RPMI7951 (cell line): ENCODE results near the gene POLD3. TPM values are rescaled to one million over a fixed set of nuclear protein-coding genes. Genes with fewer than 3 reads are reported as not detected.
"Not testable (repeated sequence)": the region's sequence is repeated elsewhere in the genome, so short reads cannot be mapped to it uniquely, and the experiment has no call there.

Experiments used
- DNase-seq: peaks from one replicate; pipeline ENCODE4 v3.0.0-alpha.2; 2012; ENCODE audit warnings: low read depth
- total RNA-seq: library from RNA; depleted of rRNA; stranded (reverse); fragments of >200 nt; shearing (Covaris generic); gene quantifications from 2 replicates; pipeline ENCODE4 v1.2.3, GENCODE V29; 2014

POLD3 gene
- total RNA-seq, 1 experiment from 2014 or later = 28.7 TPM

DNA sequence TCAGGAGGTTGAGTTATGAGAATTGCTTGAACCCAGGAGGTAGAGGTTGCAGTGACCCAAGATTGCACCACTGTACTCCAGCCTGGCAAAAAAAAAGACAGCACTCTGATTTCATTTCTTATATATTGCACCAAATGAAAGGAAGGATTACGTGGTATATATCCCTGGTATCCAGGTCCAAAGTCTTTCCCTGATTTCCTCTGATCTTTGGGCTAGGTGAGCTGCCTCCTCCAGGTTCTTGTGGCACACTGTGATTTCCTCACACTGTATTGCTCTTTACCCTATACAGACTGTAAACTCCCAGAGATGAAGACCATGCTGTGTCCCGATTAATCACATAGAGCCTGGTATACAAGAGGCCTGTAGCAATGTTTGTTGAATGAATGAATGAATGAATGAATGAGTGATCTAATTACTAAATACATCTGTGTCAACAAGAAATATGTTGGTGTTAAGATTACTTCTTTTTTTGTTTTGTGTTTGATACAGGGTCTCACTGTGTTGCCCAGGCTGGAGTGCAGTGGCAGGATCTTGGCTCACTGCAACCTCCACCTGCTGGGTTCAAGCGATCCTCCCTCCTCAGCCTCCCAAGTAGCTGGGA, 9.3 kb upstream of the POLD3 start:
- DNase-seq = no peak

DNA sequence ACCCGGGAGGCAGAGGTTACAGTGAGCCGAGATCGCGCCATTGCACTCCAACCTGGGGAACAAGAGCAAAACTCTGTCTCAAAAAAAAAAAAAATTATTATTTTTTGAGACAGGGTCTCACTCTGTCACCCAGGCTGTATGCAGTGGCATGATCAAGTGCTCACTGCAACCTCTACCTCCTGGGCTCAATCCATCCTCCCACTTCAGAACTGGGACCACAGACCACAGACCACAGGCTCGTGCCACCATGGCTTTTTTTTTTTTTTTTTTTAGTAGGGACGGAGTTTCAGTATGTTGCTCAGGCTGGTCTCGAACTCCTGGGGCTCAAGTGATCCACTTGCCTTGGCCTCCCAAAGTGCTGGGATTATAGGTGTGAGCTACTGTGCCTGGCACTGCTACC, 1.9 kb upstream of the POLD3 start:
- DNase-seq = not testable (repeated sequence)

DNA sequence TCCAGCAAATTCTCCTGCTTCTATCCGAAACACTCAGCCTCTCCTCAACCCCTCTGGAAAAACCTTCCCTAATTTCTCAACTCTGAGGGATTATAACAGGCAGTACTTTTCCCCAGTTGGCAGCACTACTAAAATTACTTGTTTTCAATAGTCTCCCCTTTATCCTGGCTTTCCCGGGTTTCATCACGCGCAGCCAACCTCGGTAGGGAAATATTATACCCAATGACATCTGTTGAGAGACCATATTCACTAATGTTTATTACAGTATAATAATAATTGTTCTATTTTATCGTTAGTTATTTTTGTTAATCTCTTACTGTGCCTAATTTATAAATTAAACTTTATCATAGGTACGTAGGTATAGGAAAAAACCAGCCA, 330 bp upstream of the POLD3 start:
- no peak for DNase-seq

DNA sequence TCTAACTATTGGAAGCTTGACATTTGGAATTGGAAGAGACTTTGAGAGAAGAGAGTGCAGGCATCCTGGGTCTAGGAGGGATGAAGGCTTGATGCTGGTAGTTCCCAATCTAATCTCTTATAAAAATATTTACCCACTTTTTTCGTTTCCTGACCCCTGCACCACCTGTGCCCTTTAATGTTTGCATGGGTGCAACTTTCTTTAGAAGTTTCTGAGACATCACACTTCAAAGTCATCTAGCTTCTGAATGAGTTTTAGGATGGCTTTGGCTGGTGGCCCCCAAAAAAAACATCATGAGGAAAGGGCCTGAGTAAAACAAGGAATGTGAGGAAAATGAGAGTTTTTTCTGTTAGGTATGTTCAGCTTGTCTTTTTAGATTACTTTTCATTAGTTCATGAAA, 1.1 kb downstream of the POLD3 start:
- no peak for DNase-seq

DNA sequence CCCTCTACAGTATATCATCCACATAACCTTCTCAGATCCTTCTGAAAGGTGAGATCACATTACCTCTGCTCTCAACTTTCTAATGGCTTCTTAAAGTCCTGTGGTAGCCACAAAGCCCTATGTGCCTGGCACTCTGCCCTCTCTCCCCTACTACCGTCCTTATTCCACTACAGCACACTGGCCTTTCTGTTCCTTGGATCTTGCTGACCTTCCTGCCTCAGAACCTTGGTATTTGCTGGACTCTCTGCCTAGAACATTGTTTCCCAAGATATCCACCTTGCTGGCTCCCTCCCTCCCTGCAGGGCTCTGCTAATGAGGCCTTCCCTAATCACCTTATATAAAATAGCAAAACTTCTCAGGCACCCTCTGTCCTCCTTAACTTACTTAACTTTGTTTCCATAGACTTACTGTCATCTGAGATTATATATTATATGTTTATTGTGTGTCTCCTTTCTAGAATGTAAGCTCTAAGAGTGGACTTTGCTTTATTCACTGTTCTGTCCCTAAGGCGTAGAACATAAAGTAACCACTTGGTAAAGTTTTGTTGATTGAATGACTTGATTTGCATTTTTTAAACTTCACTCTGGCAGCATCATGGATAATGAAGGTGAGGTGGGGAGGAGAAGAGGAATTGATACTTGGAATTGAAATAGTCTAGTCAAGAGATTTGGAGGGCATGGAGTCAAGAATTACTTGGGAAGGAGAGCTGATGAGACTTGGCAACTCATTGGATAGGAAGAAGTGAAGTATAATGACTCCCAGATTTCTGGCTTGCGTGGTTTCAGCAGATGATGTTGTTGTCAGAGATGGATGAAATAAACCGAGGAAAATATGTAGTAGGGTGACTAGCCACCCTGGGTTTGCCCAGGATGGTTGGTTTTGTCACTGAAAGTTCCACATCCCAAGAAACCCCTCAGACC, 10.5 kb downstream of the POLD3 start:
- DNase-seq = no peak

DNA sequence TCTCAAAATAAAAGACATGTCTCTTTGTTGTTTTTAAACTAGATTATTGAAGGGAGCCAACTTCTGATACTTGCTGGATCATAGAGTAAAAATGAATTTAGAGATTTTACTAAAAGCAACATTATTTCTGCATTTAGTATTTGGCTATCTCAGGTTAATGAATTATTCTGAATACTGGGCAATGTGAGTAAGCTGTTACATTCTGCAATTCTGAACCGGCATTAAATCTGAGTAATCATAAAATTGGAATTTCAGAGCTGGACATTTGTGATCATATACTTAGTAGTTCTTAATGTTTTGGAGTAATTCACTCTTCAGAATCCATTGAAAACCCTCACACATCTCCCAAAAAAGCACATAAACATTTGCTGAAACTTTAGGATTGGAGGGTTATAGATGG, 11.5 kb downstream of the POLD3 start:
- DNase-seq = no peak

DNA sequence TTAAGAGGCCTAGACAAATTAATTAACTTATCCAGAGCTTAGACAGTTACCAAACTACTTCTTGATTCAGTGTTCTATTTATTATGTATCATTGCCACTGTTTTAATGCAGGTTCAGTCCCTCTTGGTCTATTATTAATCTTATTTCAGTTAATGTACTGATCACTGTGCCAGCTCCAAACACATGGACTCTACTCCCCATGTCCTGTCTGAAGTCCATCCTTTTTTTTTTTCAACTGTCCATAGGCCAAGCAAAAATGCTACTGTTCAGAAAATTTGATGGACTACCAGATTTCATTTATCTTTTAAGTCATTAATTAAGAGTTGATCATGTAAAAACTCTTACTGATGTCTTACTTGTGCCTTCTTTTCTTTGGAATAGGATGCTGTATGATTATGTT, 11.9 kb downstream of the POLD3 start:
- DNase-seq = no peak

DNA sequence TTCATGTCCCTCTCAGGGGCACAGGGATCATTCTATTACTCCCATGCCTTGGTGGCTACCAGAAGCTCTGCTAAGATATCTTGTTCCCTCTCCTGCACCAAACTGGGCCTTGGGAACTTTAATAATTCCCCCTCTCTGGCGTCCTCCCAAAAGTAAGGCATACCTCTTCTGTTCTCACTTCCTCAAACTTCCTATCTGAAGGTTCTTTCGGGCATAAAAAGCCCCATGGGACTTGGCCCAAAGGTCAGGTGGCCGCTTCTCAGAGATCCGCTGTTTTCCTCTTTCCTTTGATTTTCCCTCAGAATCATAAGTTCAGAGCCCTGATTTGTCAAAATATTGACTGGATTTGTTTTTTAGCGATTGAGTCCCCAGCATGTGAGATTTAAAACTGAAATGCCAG, 13.0 kb downstream of the POLD3 start:
- no peak for DNase-seq

DNA sequence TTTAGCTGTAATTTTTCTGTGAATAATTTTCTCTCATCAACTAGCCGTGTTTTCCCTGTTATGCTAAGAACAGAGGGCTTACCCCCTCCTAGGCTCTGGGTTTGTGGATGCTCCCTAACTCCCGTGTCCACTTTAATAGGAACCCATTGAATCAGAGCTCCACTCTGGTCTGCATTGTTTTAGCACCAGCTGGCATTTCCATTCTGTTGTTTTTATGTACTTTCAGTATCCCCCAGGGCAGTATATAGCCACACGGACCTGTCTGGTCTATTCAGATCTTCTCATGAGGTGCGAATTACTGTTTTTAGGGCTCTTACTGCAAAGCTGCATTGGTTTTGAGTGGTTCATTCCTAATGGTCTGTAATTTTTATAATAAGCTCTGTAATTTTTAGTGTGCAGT, 16.0 kb downstream of the POLD3 start:
- no peak for DNase-seq

DNA sequence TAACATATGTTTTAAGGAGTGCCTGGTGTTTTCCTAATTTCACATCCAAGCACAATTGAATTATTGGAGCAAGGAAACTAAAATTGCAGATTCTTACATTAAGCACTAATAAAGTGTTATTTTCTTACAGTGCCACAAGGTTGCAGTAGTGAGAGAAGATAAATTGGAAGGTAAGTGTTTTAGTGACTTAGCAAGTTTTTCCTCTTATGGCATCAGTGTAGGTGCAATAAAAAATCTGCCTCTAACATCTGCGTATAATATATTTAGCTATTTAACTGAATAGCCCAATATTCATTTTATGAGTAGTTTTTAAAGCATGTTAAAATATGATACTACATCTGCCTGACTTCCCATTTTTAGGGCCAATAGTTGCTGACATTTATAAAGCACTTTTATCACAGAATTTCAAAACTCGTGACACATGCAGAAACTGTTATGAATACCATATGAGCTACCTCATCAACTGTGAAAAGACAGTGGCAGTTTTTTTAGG, 19.0 kb downstream of the POLD3 start:
- DNase-seq = peak; percentile 43

DNA sequence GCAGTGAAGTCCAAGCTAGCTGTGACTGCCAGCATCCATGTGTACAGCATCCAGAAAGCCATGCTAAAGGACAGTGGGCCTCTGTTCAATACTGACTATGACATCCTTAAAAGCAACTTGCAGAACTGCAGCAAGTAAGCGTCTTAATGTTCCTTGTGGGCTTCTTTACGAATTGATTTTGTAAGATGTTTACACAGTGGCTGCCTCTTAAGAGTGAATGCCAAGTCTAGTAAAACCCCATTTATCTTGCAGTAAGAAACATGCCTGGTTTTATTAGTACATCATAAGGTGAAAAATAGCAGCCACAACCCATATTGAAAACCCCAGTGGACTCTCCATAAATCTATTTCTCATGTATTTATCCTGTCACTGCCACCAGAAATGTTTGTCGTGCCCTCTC, 20.5 kb downstream of the POLD3 start:
- DNase-seq = no peak

DNA sequence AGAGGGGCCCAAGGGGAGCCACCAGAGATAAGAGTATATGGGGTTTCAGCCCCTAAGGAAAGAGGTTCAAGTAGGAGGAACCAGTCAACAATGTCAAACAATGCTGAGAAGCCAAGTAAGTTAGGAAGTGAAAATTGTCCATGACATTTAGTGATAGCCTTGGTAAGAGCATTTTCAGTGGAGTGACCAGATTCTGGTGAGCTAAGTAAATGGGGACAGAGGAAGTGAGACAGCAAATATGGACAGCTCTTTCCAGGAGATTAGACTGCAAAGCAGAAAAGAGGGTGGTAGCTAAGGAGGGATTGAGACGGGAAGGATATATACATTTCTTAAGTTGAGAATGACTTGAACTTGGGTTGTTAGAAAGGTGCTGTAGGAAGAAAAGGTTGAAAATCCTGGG, 22.9 kb downstream of the POLD3 start:
- no peak for DNase-seq

DNA sequence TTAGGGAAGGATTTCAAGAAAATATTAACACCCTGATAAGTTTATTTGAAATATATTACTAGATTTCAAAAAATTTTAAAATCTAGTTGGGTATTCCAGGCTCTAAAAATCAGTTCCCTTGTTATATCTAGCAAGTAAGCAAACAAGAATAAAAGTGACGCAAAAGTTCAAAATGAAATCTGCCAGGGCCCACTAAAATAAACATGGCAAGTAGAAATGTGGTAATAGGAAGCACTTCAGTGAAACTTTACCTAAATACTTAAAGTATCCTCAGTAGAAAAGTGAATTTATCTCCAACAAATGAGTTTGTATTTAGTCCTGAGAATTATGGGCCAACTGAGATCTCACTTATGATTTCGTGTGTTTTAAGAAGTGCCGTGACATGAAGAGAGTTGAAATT, 23.6 kb downstream of the POLD3 start:
- DNase-seq = no peak

DNA sequence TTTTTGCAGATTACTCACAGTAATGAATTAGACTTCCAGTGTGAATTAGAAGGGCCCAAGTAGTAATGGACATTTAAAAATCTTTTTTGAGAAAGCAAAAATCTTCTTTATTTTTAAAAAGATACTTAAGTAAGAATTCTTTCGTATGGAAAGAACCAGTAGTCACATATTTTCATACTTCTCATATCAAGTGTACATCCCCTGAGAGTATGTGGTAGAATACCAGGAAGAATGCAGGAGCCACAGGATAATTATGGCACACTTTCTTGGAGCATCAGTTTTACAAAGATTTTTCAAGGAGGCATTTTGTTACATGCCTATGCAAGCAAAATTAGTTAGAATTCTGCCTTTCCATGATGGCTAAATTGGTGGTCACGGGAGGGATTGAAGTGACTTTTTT, 28.1 kb downstream of the POLD3 start:
- no peak for DNase-seq

DNA sequence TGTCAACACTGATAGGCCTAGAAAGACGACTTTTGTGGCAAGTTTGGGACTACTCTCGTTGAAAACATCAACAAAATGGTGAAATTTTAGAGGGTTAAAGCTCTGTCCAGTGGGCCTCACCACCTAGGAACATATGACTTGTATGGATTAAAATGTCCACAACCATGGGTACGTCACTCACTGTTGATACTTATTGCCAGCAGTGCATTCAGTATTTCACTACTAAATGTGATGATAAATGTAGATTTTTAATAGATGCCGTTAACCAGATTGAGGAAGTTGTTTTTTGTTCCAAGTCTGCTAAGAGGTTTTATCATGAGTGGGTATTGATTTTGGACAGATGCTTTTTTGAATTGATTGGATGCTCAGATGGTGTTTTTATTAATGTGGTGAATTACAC, 33.7 kb downstream of the POLD3 start:
- no peak for DNase-seq

DNA sequence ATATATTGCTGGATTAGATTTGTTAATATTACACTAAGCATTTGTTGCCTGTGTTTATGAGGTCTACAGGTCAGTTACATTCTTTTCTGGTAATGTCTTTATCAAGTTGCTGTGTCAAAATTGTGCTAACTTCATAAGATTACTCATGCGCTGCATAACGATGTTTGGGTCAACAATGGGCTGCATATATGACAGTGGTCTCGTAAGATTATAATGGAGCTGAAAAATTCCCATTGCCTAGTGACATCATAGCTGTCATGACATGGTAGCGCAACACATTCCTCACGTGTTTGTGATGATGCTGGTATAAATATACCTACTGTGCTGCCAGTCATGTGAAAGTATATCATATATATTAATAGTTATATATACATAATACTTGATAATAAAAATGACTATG, 34.2 kb downstream of the POLD3 start:
- no peak for DNase-seq

DNA sequence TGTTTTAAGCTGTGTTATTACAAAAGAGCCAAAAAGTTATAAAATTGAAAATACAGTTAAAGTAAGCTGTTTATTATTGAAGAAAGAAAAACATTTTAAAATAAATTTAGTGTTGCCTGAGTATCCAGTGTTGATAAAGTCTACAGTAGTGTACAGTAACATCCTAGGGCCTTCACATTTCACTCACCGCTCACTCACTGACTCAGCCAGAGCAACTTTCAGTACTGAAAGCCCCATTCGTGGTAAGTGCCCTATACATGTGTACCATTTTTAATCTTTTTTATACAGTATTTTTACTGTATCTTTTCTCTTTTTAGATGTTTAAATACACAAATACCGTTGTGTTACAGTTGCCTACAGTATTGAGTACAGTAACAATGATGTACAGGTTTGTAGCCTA, 35.0 kb downstream of the POLD3 start:
- DNase-seq = no peak

DNA sequence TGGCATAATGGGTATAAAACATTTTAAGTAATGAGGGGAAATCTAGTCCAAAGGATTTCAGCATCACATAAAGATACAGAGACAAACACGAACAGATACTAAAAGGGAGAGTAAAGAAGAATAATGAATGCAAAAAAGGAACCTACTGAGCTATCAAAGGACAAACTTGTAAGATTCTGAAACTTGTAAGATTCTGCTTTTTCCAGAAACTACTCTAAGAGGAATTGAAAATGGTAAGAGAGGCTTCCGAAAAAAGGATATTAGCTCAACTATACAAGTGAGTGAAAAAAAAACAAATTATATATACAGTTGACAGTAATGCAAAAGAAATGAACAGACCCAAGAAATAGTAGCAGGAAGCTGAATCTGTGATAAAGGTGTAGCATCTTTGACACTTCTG, 37.7 kb downstream of the POLD3 start:
- no peak for DNase-seq

DNA sequence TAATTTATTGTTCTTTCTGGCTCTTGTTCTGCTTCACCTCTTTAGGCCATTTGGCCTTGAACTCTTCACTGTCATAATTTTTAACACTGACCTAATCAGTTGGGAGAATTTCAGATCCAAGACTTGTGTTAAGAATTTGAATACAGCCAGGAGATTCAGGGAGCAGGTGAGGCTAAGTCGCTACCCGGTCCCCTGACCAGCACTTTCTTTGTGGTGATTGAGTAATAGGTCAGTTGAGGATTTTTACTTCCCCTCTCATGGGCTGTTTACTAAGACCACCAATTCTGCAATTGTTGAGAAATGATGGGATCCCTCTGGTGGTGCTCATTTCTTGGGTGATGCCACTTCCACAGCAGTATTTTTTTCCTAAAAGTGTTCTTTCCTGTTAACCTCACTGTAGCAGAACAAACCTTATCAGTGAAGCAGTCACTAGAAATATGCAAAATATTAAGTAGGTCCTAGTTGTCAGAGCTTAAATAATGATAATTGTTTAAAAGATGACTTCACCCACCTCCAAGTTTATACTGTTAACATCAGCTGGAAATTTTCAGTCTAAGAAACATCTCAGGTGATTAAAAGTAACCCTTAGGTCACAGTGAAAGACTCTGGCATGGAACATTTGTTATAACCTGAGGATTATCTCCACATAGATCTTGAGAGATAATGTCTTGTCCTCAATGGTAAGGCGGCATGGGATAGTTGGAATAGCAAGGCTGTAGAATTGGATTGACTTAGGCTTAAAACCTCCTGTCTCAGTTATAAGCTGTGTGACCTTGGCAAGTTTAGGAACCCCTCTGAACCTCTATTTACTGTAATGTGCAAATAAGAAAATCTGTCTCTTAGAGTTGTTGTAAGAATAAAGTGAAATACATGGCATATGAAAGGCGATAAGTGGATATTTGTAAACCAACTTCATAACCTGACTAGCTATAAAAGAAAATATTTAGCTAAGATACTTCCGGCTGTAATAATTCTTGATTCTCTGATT, 41.3 kb downstream of the POLD3 start:
- DNase-seq = no peak

DNA sequence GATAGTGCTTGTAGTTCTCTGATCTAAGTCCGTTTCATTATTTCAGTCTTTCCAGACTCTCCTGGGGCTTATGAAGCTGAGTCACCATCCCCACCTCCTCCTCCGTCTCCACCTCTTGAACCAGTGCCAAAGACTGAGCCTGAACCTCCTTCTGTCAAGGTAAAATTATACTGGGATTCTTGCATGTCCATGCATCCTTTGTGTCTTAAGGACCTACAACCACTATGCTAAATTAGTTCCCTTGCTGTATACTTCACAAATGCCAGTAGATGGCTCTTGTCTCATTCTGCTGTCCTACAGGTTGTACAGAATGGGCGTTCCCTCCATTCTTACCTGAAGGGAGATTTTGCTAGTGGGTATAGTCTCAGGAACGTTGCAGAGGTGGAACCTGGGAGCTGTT, 42.2 kb downstream of the POLD3 start:
- DNase-seq = peak; percentile 41

DNA sequence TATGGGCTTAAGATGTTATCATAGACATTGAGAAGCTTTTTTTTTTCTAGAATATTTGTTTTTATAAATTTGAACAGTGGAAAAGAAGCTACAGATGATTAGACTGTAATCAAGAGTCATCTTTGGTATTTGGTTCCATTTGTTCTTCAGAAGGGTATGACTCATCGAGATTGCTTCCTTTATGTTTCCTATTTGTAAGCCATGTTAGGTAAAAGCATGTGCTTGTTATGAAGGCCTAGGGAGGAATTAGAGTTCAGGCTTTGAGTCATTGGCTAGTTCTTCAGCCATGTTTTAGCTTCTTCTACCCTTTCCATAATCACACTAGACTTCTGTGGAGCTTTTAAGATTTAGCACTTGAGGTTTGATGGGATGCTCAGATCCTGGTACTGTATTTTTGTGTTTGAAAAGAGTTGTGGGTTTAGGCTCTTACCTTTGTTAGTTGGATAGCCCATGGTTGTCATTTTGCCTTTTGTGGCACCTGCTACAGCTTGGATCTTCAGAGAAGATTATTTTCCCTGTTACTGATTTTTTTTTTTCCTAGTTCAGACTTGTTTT, 44.3 kb downstream of the POLD3 start:
- DNase-seq = peak; percentile 84

DNA sequence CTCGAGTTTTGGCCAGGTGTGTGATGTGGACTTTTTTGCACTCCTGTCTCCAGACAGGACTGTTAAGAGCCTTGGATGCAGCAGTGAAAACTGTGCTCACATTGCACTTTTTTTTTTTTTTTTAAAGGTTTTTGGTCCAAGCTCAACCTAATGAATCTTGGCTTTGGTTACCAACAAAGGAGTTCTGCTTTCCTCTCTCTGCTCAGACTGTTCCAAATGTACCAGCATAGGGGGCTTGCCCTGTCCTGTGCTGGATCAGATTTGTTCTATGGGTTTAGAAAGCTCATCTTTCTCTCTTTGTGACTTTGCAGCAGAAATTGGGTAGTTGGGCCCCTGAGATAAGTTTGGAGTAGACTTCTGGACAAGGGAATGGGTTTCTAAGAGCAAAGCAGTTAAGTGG, 45.3 kb downstream of the POLD3 start:
- no peak for DNase-seq
